NCI-H446 (cell line): ENCODE results near the gene AAMP.

Experiments
- DNase-seq, 2 experiments: peaks; one replicate each; lab custom pipeline; 2025; lab: John Stamatoyannopoulos, UW

AAMP gene

DNA sequence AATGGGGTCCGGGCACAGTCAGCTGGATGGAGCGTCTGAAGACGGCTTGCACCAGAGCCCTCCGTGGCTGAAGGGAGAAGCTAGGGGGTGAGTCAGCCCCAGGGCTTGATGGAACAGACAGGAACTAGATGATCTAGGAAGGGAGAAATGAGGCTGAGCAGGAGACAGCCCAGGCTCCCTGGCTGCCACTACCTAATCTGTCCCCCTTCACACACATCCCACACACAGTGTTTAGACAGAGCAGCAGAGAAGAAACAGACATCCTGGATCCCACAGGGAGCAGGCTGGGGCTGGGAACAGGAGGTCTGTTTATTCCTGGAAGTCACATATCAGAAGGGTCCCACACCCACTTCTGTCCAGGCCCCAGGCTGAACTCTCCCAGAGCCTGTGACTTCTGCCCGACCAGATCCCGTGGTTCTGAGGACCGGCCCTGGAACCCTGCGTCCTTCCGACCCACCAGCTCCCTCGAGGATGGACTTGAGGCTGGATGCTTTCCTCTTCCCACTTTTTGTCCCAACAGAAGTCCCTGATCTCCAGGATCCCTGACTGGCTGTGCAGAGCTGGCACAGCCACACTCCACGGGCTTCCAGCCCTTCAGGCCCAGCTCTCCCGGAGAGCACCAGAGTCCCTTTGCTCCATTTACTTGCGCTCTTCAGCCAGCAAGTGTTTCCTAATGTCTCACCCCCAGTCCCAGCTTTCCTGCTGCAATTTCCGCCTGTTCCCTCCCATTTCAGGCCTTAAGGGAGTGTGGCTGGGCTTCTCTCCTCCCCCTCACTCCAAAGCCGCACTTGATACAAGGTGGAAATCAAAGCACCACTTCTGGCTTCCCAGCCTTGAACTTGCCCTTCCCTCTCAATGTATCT lies 10.6 kb downstream of the AAMP start:
- DNase-seq: no peak

DNA sequence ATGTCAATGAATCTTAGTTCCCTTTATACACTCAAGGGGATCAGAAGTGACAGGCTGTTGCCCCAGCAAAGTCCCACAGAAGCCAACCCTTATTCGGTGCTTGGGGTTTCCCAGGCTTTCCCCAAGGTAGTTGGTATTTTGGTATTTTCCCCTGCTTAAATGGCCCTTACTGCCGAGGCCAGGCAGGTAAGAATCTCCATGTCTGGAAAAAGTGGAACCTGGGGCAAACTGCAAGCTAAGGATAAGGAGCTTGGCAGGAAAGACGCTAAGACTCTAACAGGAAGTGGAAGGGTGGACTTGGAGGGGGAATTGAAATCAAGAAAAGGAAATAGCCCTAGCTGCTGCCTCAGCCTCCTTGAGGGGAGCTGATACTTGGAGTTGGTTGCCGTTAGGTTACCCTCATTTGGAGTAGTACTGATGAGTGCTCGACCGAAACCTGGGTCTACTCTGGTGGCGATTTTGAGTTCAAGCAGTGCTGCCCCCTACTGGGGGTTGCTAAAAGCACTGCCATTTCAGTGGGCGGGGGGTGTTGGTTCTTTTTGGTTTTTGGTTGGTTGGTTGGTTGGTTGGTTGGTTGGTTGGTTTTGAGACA lies 12.5 kb downstream of the AAMP start:
- DNase-seq: no peak

DNA sequence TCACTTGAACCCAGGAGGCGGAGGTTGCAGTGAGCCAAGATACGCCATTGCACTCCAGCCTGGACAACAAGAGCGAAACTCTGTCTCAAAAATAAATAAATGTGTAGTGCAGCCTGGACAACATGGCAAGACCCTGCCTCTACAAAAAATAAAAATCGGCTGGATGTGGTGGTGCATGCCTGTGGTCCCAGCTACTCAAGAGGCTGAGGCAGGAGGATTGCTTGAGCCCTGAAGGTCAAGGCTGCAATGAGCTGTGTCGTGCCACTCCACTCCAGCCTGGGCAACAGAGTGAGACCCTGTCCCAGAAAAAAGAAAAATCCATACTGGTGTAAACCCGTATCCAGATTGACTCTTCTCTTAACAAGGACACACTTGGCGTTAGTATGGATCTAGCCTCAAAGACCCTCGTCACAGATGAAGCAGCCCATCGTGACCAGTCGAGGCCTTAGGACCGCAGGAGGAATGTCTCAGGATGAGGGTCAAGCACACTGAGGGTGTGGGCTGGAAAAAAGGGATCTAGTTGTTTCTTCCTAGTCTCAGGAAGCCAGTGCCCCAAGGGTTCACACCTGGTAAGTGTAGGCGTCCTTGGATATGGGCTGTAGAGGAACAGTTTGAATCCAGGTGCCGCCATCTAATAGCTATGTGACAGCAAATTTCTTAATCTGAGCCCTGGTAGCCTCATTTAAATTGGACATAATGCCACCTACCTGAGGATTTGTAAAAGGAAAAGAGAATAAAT lies 13.2 kb downstream of the AAMP start:
- DNase-seq: no peak

DNA sequence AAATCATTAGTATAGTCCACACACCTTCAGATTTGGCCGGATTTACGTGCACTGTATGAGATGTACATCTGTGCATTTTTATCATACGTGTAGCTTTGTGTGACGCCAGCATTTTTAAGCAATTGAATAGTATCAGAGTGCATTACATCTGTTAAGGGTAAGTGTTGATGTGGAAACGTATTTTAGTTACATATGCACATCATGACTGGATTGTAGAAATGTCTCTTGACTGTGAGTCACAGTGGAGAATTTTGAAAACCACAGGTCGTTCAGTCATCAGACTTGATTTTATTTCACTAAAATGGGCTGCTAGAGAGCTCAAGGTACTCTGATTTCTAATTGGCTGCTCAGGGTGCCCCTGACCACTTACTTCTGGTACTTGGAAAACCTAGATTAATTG lies 14.5 kb downstream of the AAMP start:
- no peak for DNase-seq

DNA sequence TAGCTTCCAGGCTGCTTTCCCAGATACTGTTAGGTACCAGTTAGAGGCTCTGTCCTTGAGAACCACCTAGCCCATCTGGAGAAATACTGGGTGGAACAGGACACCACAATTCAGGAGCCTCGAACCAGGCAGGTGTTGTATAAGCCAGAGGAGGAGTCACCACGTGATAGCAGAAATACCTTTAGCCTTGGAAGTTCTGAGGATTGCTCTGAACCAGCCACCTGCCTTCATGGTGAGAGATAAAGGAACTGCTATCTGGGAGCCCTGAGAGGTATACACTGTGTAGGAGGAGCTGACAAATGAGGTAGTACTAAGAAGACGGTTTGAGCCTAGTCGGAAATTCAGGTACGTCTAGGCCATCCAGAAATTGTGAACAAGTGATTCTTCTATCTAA lies 16.7 kb downstream of the AAMP start:
- DNase-seq: no peak

DNA sequence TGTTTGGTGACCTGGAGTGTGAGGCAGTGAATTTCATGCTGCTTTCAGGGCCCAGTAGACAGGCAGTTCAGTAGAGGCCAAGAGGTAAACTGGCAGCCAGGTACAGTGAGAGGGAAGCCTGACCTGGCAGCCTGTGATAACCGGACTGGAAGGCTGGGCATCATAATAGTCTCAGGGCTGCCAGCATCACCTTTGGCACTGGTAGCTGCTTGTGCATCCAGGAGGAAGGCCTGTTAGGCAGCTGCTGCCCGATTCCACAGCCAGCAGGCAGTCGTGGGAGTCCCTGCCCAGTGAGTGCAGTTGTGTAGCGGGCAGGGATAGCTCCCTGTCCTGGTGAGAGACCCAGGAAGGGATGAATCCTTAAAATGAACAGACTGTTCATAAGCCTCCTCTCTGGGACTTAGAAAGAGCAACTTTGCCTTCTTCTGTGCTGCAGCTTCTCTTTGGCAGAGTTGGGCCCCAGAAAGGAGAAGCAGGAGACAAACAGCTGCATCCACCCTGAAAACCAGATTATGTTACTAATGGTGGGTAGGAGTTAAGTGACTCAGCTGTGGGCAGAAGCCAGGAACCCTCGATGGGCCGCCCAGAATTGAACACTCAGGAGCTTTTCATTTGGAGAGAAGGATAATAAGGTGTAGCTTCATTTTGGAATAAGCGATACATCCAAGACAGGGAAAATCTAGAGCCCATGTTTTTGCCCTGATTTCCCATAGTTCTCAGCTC lies 17.3 kb downstream of the AAMP start:
- DNase-seq: no peak

DNA sequence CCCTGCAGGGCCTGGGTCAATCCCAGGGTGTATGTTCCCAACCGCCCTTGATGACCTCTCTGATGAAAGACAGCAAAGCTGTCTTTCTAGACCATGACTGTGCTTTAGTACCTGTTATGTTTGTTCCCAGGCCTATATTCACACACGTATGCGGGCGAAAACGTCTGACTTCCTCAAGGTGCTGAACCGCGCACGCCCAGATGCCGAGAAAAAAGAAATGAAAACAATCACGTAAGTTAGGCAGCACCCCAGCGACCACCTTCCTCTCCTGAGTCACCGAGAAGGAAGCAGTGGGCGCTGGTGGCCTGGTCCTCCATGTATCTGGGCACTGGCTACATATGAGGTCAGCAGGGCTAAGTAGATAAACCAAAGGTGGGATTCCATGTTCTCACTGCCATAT lies 20.2 kb downstream of the AAMP start:
- DNase-seq: no peak

DNA sequence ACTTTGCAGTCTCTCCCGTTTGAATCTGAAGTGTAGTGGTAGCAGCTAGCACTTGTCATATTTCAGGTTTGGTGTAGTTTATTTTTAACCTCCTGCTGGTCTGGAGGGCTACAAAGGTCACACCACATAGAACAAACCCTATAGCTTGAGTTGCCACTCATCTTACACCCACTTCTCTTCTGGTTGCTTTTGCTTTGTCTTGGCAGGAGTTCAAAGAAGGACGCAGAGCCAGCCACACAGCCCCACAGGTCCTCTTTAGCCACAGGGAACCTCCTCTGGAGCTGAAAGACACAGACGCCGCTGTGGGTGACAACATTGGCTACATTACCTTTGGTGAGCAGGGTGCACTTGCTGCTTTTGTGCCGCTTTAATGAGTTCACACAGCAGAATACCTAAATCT lies 24.7 kb downstream of the AAMP start:
- no peak for DNase-seq

DNA sequence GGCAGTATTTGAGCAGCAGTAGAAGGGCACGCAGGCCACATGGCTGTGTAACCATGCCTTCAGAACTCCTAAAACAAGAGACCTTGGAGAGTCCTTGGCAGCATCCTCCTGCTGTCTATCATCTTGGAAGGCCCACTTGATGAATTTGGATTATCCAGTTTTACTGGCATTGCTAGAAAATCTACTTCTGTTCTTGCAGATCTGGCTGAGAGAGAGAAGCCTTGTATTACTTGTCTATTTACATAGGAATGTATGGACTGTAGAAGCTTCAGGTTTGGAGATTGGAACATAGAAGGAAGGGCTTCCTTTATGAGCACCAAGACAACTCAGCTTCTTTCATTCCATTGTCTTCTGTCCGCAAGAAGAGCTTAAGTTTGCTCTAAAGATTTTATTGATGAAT lies 25.3 kb downstream of the AAMP start:
- no peak for DNase-seq

DNA sequence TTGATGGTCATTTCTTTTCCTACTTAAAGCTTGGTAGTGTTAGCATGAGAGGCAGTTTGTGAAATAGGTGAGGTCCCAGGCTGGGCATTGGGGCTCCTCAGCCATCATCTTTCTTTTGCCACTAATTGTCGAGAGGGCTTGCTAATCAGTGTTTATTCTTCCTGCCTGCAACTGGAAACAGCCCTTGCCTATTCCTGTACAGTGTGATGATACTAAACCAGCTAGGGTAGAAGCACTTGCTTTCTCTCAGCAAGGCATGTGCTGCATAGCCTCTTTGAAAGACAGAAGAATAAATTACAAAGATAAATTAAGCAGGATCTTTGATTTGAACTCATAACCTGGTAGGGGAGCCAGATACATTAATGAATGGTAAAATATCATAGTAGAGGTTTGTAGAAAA lies 25.7 kb downstream of the AAMP start:
- DNase-seq: no peak

DNA sequence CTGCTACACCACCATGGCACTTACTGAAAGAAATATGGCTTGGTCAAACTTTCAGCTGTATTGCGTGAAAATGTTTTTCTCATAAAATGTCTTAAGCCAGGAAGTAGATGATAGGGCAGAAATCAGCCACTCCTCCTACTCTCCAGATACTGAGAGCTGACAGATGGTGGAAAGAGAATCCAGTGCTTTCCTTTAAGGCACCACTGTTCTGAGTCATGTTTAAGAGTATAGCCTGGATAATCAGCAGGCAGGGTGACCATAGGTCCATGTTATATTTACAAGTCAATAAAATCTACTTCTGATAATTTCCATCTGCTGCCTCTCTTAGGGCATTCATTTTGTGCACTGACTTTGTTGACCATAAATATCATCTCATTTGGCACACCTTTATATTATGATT lies 31.1 kb downstream of the AAMP start:
- DNase-seq: no peak

DNA sequence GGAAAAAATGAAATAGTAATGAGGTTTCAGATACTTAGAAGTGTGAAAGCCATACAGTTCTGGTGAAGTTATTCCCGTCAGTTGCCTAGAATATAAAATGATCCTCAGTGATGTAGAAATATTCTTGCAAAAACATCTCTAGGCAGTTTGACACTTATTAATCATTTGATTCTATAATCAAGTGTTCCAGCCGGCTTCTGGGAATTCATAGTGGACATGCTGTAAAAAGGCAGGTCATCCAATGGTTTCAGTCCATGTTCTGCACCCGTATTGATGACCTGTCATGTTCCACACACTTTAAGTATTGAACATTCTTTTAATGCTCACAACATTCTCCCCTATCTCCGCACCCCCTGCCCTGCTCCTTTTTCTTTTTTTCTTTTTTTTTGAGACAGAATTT lies 33.1 kb downstream of the AAMP start:
- DNase-seq: no peak

DNA sequence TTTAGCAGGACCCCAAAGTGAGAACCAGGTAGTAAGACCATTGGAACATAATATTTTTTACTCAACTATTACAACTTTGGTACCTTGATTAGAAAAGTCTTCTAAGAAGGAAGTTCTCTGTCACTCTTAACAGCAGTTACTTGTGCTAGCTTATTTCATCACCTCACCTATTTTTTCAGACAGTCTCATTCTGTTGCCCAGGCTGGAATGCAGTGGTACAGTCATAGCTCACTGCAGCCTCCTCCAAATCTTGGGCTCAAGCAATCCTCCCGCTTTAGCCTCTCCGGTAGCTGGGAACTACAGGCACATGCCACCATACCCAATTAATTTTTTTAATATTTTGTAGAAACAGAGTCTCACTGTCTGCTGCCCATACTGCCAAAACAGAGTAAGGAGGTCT lies 34.9 kb downstream of the AAMP start:
- DNase-seq: no peak

DNA sequence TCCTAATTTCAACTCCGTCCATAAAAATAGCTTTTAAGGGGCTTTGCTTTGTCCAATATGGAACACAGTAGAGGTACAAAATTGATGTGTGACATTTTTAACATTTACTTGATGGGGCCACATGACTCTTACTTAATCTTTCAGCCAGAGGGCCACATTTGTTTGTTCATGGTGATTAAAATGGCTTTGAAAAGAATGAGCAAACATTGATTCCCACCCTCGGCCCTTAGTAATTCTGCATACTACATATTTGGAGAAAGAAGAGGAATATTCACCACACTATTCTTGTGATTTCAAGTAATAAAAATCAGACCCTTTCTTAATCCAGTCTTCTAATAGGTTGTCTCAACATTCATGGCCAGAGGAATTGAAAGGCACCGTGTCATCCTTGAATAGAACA lies 35.4 kb downstream of the AAMP start:
- no peak for DNase-seq

DNA sequence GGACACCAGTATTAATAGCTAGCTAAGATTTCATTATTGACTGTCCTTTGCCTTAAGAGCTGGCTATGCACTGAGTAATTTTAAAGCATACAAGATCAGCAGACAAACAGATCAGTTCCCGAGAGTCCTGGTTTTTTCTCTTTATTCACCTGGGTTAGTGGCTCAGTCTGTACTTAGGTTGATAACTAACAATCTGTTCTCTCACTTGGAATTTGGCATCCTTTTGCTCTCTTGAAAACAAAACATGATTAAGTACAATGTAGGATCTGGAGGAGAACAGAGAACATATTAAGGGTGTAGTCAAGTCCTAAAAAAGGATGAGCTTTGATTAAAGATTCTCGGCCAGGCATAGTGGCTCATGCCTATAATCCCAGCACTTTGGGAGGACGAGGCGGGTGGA lies 36.4 kb downstream of the AAMP start:
- no peak for DNase-seq

DNA sequence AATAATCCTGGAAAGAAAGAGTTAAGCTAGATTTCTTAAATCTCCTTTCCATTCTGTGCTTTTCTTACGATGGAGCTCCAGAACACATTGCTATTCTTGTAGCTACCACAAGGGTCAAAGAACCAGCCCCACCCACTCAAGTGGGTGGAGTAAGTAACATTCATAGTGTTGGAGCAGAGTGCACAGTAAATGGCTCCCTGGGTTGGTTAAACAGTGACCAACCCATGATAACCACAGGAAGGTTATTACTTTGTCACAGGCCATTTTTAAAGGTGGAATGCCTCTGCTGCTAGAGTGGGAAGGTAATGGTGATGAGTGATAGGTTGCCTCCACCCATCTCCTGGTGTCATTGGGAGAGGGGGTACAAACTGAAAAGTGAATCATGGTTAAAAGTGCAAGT lies 39.1 kb downstream of the AAMP start:
- DNase-seq: no peak

DNA sequence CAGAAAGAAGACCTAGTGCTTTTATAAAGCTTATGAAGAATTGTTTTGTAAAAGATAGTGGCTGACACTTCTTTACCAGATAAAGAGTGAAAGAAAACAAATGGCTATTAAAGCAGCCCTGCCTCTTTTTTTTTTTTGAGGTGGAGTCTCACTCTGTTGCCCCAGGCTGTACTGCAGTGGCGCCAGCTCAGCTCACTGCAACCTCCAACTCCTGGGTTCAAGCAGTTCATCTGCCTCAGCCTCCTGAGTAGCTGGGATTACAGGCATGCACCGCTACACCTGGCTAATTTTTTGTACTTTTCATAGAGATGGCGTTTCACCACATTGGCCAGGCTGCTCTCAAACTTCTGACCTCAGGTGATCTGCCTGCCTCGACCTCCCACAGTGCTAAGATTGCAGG lies 40.1 kb downstream of the AAMP start:
- DNase-seq: no peak

DNA sequence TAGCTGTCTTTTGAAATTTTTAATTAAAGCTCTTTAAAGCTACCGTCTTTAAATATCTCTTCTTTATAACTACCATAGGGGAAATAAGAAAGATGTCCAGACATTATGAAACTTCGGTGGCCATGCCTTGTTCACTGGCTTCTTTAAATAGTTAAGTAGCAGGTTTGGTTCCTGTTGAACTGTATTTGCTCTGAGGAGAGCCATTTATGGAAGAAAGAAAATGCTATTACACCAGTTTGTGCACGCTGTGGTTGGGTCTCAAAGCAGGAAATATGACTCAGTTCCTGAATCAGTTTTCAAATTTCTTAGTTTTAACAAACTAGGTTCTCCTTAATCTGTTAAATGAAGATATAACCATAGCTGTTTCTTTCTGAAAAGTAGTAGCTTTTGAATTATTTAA lies 40.7 kb downstream of the AAMP start:
- DNase-seq: no peak

DNA sequence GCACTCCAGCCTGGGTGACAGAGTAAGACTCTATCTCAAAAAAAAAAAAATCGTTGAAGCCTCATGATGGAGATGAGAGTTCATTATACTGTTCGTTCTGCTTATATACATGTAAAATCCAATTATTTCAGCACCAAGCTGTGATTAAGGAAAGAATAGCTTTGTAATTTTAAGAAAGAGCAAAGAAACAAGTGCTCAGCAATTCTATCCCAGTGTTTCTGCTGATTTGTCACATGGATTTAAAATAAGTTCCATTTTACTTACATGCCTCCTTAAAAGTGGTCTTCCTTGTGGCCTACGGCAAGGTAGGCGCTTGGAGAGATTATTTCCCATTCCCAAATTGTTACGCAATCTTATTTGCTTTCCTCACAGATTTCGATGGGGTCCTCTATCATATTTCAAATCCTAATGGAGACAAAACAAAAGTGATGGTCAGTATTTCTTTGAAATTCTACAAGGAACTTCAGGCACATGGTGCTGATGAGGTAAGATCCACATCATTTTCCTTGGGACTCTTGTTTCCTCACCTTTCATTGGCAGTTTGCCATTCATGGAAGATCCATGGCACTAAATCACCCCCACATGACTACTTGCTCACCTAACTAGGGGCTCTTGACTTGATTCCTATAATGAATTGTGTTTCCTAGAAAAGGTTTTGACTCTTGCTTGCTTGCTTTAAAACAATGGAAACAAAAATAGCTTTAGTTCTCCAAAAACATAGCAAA lies 41.4 kb downstream of the AAMP start:
- no peak for DNase-seq

DNA sequence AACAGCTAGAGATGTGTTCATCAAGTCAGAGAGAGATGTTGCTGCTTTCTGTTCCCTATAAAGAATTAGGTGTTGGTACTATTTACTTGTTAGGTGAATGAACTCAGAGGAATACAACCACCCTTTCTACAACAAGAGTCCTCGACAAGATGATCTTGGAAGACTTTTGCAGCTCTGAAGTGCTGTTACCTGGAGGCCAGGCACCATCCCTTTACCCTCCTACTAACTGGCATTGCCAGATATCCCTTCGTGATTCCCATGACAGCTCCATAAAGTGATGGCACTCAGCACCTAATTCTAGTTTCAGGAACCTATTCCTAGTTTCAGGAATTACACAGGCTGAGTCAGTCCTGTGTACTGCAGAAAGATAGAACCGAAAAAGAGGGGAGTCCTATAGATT lies 43.0 kb downstream of the AAMP start:
- no peak for DNase-seq

DNA sequence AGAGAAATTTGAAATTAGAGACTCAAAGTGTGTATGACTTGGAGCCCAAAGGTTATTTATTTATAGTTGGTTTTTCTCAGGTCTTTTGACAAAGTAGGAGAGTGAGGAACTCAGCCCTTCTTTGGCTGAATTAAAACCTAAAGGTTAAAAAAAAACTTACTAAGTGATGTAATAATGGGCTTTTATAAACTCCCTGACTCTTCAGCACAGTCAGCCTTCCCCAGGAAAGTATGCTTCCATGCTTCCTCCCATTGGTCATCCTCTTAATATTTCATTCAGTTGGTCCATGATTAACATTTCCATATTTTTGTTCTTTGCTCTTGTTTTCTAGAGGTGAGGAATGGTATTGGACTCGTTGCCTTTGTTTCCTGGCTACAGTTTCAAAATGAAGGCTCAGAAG lies 45.8 kb downstream of the AAMP start:
- DNase-seq: no peak

DNA sequence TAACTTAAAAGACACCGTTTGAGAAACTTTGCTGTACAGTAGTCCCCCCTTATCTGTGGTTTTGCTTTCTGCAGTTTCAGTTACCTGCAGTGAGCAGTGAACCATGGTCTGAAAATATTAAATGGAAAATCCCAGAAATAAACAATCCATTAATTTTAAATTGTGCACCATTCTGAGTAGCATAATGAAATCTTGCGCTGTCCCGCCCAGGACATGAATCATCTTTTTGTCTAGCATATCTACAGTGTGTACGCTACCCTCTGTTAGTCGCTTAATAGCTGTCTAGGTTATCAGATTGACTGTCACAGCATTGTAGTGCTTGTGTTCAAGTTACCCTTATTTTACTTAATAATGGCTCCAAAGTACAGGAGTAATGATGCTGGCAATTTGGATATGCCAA lies 46.9 kb downstream of the AAMP start:
- DNase-seq: no peak
